Globus pallidus (tissue), 1 donor: Measurements from ENCODE around the gene BMPR1A.
"Not testable (repeated sequence)": the region's sequence is repeated elsewhere in the genome, so short reads cannot be mapped to it uniquely, and the experiment has no call there.

Experiments
- DNase-seq: peaks from one replicate; pipeline ENCODE4 v3.0.0-alpha.2; 2015; ENCODE audit warnings: low spot score

Gene BMPR1A

GRCh38 chr10:86941426-86941825, 185.0 kb downstream of the BMPR1A start:
- no peak for DNase-seq

- no peak for DNase-seq
These were observed 185.6 kb downstream of the BMPR1A start for GRCh38 chr10:86941991-86942421.

- DNase-seq = no peak
These were observed 186.3 kb downstream of the BMPR1A start for GRCh38 chr10:86942441-86943315.

- DNase-seq = no peak
These were observed 187.1 kb downstream of the BMPR1A start for GRCh38 chr10:86943316-86944030.

GRCh38 chr10:86944031-86944419, 187.6 kb downstream of the BMPR1A start:
- DNase-seq = no peak

- no peak for DNase-seq
These were observed 188.1 kb downstream of the BMPR1A start for GRCh38 chr10:86944471-86944870.

GRCh38 chr10:86944907-86945306, 188.5 kb downstream of the BMPR1A start:
- no peak for DNase-seq

- DNase-seq = no peak
These were observed 189.2 kb downstream of the BMPR1A start for GRCh38 chr10:86945361-86946212.

GRCh38 chr10:86946213-86947155, 190.1 kb downstream of the BMPR1A start:
- DNase-seq = no peak

GRCh38 chr10:86947806-86948205, 191.4 kb downstream of the BMPR1A start:
- not testable (repeated sequence) for DNase-seq

- no peak for DNase-seq
These were observed 193.9 kb downstream of the BMPR1A start for GRCh38 chr10:86950349-86950748.

GRCh38 chr10:86951184-86951761, 194.9 kb downstream of the BMPR1A start:
- no peak for DNase-seq

- DNase-seq = no peak
These were observed 195.7 kb downstream of the BMPR1A start for GRCh38 chr10:86952106-86952505.

GRCh38 chr10:86952697-86953096, 196.3 kb downstream of the BMPR1A start:
- DNase-seq = not testable (repeated sequence)

- DNase-seq = no peak
These were observed 197.6 kb downstream of the BMPR1A start for GRCh38 chr10:86953747-86954680.

GRCh38 chr10:86954681-86955500, 198.5 kb downstream of the BMPR1A start:
- DNase-seq = no peak

- no peak for DNase-seq
These were observed 199.2 kb downstream of the BMPR1A start for GRCh38 chr10:86955501-86956194.
